ENCODE results near the gene CTSZ. TPM values are rescaled to one million over a fixed set of nuclear protein-coding genes. Genes with fewer than 3 reads are reported as not detected.
"Not testable (repeated sequence)": the region's sequence is repeated elsewhere in the genome, so short reads cannot be mapped to it uniquely, and the experiment has no call there.

The CTSZ gene
- total and polyA plus RNA-seq, 2 experiments from 2014 or later, result 3.7 to 71.3 TPM

- H3K27me3 ChIP-seq, result no peaks in the 10 kb centered on the region
- H3K4me1 ChIP-seq (ENCODE audit: low read depth), result no peaks in the 10 kb centered on the region
- TF ChIP-seq, protein P1, sequence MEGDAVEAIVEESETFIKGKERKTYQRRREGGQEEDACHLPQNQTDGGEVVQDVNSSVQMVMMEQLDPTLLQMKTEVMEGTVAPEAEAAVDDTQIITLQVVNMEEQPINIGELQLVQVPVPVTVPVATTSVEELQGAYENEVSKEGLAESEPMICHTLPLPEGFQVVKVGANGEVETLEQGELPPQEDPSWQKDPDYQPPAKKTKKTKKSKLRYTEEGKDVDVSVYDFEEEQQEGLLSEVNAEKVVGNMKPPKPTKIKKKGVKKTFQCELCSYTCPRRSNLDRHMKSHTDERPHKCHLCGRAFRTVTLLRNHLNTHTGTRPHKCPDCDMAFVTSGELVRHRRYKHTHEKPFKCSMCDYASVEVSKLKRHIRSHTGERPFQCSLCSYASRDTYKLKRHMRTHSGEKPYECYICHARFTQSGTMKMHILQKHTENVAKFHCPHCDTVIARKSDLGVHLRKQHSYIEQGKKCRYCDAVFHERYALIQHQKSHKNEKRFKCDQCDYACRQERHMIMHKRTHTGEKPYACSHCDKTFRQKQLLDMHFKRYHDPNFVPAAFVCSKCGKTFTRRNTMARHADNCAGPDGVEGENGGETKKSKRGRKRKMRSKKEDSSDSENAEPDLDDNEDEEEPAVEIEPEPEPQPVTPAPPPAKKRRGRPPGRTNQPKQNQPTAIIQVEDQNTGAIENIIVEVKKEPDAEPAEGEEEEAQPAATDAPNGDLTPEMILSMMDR (IDR thresholded peaks at IDR 0.05; ENCODE audit: low read depth, low read length), result no peak
- DNase-seq (ENCODE audit: low read depth in 1 of 2, low spot score in 1 of 2), result no peak
- no peak overlapping the region for H3K27ac ChIP-seq
- no peaks in the 10 kb centered on the region for H3K9me3 ChIP-seq (ENCODE audit: low read depth)
- H3K36me3 ChIP-seq, result no peaks in the 10 kb centered on the region
- H3K4me3 ChIP-seq, result no peak overlapping the region
Measured at GRCh38 chr20:58950603-58951002, 56.5 kb downstream of the CTSZ start.

DNA sequence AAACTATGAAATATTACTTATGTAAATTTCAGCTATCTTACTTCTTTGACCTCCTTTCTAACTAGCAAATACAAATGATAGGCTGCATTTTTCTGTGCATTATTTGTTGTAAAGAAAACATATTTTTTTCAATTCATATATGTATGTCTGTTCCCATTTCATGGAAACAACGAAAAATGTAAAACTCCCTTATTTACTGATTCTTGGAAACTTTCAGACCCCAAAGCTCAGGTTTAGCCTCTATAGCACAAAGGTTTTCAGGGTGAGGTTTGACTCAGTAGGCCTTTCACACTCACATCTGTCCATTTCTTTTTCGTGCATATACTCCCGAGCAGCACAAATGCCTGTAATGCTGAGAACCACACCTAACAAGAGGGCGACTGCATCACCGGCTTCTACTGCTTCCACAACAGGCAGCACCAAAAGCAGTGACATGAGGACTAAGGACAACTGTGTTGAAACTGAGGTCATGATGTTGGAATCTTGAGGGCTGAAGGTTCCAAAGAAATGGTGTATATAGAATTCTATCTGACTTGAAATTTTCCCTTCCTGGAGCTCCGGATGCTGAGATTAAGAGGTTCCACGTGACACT, 59.2 kb downstream of the CTSZ start:
- H3K27me3 ChIP-seq; H3K4me1 ChIP-seq (ENCODE audit: low read depth); DNase-seq (ENCODE audit: low read depth in 1 of 2, low spot score in 1 of 2); H3K4me3 ChIP-seq; H3K36me3 ChIP-seq; H3K27ac ChIP-seq; H3K9me3 ChIP-seq (ENCODE audit: low read depth): not testable (repeated sequence)

DNA sequence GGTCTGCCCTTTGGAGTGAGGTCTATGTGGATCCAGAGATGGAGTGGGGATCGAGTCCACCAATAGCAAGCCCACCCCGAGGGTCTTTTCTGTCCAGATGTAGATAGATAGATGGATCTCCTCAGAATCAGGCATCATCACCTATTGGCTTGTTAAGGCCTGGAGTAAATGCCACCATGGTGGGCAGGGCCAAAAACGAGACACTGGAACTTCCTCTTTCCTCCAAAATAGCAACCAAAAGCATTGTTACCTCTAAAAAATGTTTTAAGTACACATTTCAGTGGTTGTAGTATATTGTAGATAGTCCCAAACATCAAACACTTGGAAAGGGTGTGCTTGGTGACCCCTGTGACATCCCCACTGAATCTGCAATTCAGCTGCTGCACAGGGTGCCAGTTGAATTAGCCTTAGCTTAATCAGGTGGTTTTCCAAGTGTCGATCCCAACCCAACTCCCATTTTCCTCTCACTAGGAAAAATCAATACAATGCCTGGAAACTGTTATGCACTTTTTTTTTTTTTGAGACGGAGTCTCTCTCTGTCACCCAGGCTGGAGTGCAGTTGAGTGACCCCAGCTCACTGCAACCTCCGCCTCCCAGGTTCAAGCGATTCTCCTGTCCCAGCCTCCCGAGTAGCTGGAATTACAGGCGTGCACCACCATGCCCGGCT, 61.0 kb downstream of the CTSZ start:
- Histone ChIP-seq H3K36me3 (no peaks in the 10 kb centered on the region), H3K9me3 (ENCODE audit: low read depth) (no peaks in the 10 kb centered on the region), H3K27me3 (no peaks in the 10 kb centered on the region), H3K4me1 (ENCODE audit: low read depth) (no peaks in the 10 kb centered on the region), H3K4me3 (no peak overlapping the region), H3K27ac (no peak overlapping the region)
- DNase-seq (ENCODE audit: low read depth in 1 of 2, low spot score in 1 of 2), result no peak
- TF ChIP-seq, protein P1 (IDR thresholded peaks at IDR 0.05; ENCODE audit: low read depth, low read length), result no peak

Other genes with a start within 250 kb of the CTSZ start
- gene GNAS-AS1, start 156.4 kb downstream of the CTSZ start, total RNA-seq, result 1.3 and 1.8 TPM in 2 replicates
- 1.3 and 1.4 TPM in 2 replicates for gene GNAS-AS1, start 156.4 kb downstream of the CTSZ start, polyA plus RNA-seq
- gene GNAS, start 154.5 kb downstream of the CTSZ start, total RNA-seq, result 1,319 and 1,641 TPM in 2 replicates
- gene GNAS, start 154.5 kb downstream of the CTSZ start, polyA plus RNA-seq, result 2,522 and 2,744 TPM in 2 replicates
- 69.4 and 77.3 TPM in 2 replicates for gene NELFCD, start 26.0 kb downstream of the CTSZ start, total RNA-seq
- gene NELFCD, start 26.0 kb downstream of the CTSZ start, polyA plus RNA-seq, result 109 and 114 TPM in 2 replicates
- gene TUBB1, start 12.2 kb upstream of the CTSZ start, total RNA-seq, result 0.03 TPM in 1 of 2 replicates, not detected in the other
- gene TUBB1, start 12.2 kb upstream of the CTSZ start, polyA plus RNA-seq, result 0.06 TPM in 1 of 2 replicates, not detected in the other
- gene ATP5F1E, start 25.1 kb upstream of the CTSZ start, total RNA-seq, result 17.9 and 34.9 TPM in 2 replicates
- gene ATP5F1E, start 25.1 kb upstream of the CTSZ start, polyA plus RNA-seq, result 211 and 281 TPM in 2 replicates
- gene PRELID3B, start 35.5 kb upstream of the CTSZ start, total RNA-seq, result 37.6 and 40.9 TPM in 2 replicates
- gene PRELID3B, start 35.5 kb upstream of the CTSZ start, polyA plus RNA-seq, result 30.0 and 39.5 TPM in 2 replicates
- not detected in 2 replicates for gene ZNF831, start 156.6 kb upstream of the CTSZ start, total RNA-seq
- not detected in 2 replicates for gene ZNF831, start 156.6 kb upstream of the CTSZ start, polyA plus RNA-seq